Trophoblast cell (in vitro differentiated cells and primary cell): ENCODE results near the gene NCAPH2.

Experiments
- DNase-seq, 2 donors: peaks; one replicate each; pipeline ENCODE4 v3.0.0-alpha.2; 2016
- H2AFZ ChIP-seq: 2 replicates; pipeline ENCODE4 v1.6.1; 2013; ENCODE audit warnings: low read length, moderate library complexity, mild to moderate bottlenecking; ENCODE audit not compliant: insufficient read depth, poor library complexity
- H2AK5ac ChIP-seq: 2 replicates; pipeline ENCODE4 v1.6.1; 2013; ENCODE audit warnings: mild to moderate bottlenecking, low read length
- H2BK120ac ChIP-seq: 2 replicates; pipeline ENCODE4 v1.6.1; 2013; ENCODE audit warnings: low read length, mild to moderate bottlenecking, moderate library complexity; ENCODE audit not compliant: insufficient read depth, poor library complexity
- H2BK12ac ChIP-seq: 2 replicates; pipeline ENCODE4 v1.6.1; 2013; ENCODE audit warnings: mild to moderate bottlenecking, low read length, moderate library complexity
- H2BK5ac ChIP-seq: 2 replicates; pipeline ENCODE4 v1.6.1; 2013; ENCODE audit warnings: low read length, low read depth, moderate library complexity, mild to moderate bottlenecking; ENCODE audit not compliant: poor library complexity
- H3K14ac ChIP-seq: 2 replicates; pipeline ENCODE4 v1.6.1; 2013; ENCODE audit warnings: mild to moderate bottlenecking, low read length
- H3K18ac ChIP-seq: 2 replicates; pipeline ENCODE4 v1.6.1; 2013; ENCODE audit warnings: mild to moderate bottlenecking, low read length
- H3K23ac ChIP-seq: 2 replicates; pipeline ENCODE4 v1.6.1; 2013; ENCODE audit warnings: low read length
- H3K27ac ChIP-seq: 2 replicates; pipeline ENCODE4 v1.5.1; 2013; ENCODE audit warnings: low read depth, mild to moderate bottlenecking, inconsistent platforms, low read length, moderate library complexity
- H3K27me3 ChIP-seq: 2 replicates; pipeline ENCODE4 v1.6.1; 2013; ENCODE audit warnings: inconsistent platforms, mild to moderate bottlenecking, low read length, moderate library complexity; ENCODE audit not compliant: insufficient read depth
- H3K36me3 ChIP-seq, 2 experiments: 1 replicate in 1 of 2; 2 replicates in 1 of 2; pipeline ENCODE4 v1.6.1; 2013; ENCODE audit warnings: low read length in 2 of 2, mild to moderate bottlenecking in 2 of 2, moderate library complexity in 1 of 2; ENCODE audit not compliant: insufficient read depth in 2 of 2, control insufficient read depth in 1 of 2
- H3K4ac ChIP-seq: 2 replicates; pipeline ENCODE4 v1.6.1; 2013; ENCODE audit warnings: low read depth, mild to moderate bottlenecking, low read length, moderate library complexity
- H3K4me1 ChIP-seq, 2 experiments: 1 replicate in 1 of 2; 2 replicates in 1 of 2; pipeline ENCODE4 v1.6.1; 2013; ENCODE audit warnings: low read length in 2 of 2, mild to moderate bottlenecking in 2 of 2, moderate library complexity in 1 of 2; ENCODE audit not compliant: insufficient read depth in 2 of 2, control insufficient read depth in 1 of 2
- H3K4me2 ChIP-seq: 2 replicates; pipeline ENCODE4 v1.6.1; 2013; ENCODE audit warnings: inconsistent platforms, mild to moderate bottlenecking, low read length, moderate library complexity
- H3K4me3 ChIP-seq: 2 replicates; pipeline ENCODE4 v1.5.1; 2013; ENCODE audit warnings: mild to moderate bottlenecking, low read depth, low read length, inconsistent platforms
- H3K79me1 ChIP-seq: one replicate; pipeline ENCODE4 v1.6.1; 2013; ENCODE audit warnings: low read length
- H3K79me2 ChIP-seq: 2 replicates; pipeline ENCODE4 v1.6.1; 2013; ENCODE audit warnings: low read length, mild to moderate bottlenecking; ENCODE audit not compliant: control insufficient read depth, insufficient read depth, poor library complexity
- H3K9ac ChIP-seq: 2 replicates; pipeline ENCODE4 v1.6.1; 2013; ENCODE audit warnings: mild to moderate bottlenecking, low read length
- H3K9me3 ChIP-seq: 2 replicates; pipeline ENCODE4 v1.6.1; 2013; ENCODE audit warnings: low read depth, mild to moderate bottlenecking, control low read depth, inconsistent platforms, low read length; ENCODE audit not compliant: insufficient read depth
- H4K12ac ChIP-seq: 2 replicates; pipeline ENCODE4 v1.6.1; 2013; ENCODE audit warnings: low read depth, mild to moderate bottlenecking, low read length, moderate library complexity
- H4K8ac ChIP-seq: 2 replicates; pipeline ENCODE4 v1.6.1; 2013; ENCODE audit warnings: low read depth, mild to moderate bottlenecking, low read length, moderate library complexity
- H4K91ac ChIP-seq: one replicate; pipeline ENCODE4 v1.6.1; 2013; ENCODE audit warnings: low read depth, mild to moderate bottlenecking, low read length, moderate library complexity
- WGBS: extraction: QIAGEN DNeasy Blood & Tissue Kit; methylation state at CpG from one replicate; pipeline ENCODE4 v1.1.7; 2013; ENCODE audit warnings: missing lambda C conversion rate; ENCODE audit not compliant: insufficient read length, insufficient coverage; ENCODE audit errors: extremely low coverage; 5-methylcytosine and 5-hydroxymethylcytosine counted together

Gene NCAPH2

GRCh38 chr22:50465066-50465930 is 42.7 kb upstream of the NCAPH2 start:
- H2BK5ac ChIP-seq = no peak overlapping the region
- H3K9me3 ChIP-seq = no peaks in the 10 kb centered on the region
- no peak overlapping the region for H3K23ac ChIP-seq
- H3K27ac ChIP-seq = no peak overlapping the region
- no CpG with 5 or more reads among the region's 30 CpGs for WGBS
- H3K14ac ChIP-seq = no peak overlapping the region
- no peak overlapping the region for H4K8ac ChIP-seq
- H3K79me2 ChIP-seq = no peaks in the 10 kb centered on the region
- DNase-seq = no peak
- no peak overlapping the region for H2AFZ ChIP-seq
- no peak overlapping the region for H2BK12ac ChIP-seq
- no peak overlapping the region for H2BK120ac ChIP-seq
- no peak overlapping the region for H3K4me2 ChIP-seq
- no peak overlapping the region for H4K12ac ChIP-seq
- no peak overlapping the region for H3K4me3 ChIP-seq
- H3K79me1 ChIP-seq = no peaks in the 10 kb centered on the region
- no peak overlapping the region for H3K9ac ChIP-seq
- no peak overlapping the region for H4K91ac ChIP-seq
- peaks cover 78% of the 10 kb centered on the region in 2 experiments for H3K36me3 ChIP-seq
- H3K18ac ChIP-seq = no peak overlapping the region
- H3K4ac ChIP-seq = no peak overlapping the region
- peaks cover 0 to 5% of the 10 kb centered on the region in 2 experiments for H3K4me1 ChIP-seq
- H2AK5ac ChIP-seq = no peak overlapping the region
- H3K27me3 ChIP-seq = no peaks in the 10 kb centered on the region

DNA sequence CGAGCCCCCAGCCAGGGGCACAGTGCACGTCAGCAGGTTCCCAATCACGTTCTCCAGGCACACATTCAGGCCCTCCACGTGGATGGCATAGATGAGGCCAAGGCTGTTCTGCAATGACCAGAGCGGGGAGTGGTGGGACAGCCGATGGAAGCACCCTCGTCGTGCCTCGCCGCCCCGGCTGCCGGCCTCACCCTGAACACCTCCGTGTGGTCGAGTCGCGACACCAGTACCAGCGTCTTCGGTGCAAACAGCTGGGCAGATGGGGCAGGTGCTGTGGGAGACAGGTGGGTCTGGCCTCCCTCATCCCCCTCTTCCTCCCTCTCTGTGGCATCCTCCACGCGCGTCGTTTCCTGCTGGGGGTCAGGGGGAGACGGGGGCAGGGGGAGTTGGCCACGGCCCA is 40.7 kb upstream of the NCAPH2 start:
- no peak for DNase-seq
- no peak overlapping the region for H3K4ac ChIP-seq
- no peak overlapping the region for H3K23ac ChIP-seq
- H3K27me3 ChIP-seq = no peaks in the 10 kb centered on the region
- peaks cover 6% of the 10 kb centered on the region for H3K79me2 ChIP-seq
- H4K12ac ChIP-seq = no peak overlapping the region
- no peak overlapping the region for H3K4me3 ChIP-seq
- H3K4me1 ChIP-seq = peaks cover 7 to 23% of the 10 kb centered on the region in 2 experiments
- H3K27ac ChIP-seq = no peak overlapping the region
- H3K79me1 ChIP-seq = no peaks in the 10 kb centered on the region
- H3K4me2 ChIP-seq = no peak overlapping the region
- H3K9me3 ChIP-seq = no peaks in the 10 kb centered on the region
- H2BK120ac ChIP-seq = no peak overlapping the region
- H3K14ac ChIP-seq = no peak overlapping the region
- H2BK12ac ChIP-seq = no peak overlapping the region
- H3K36me3 ChIP-seq = peaks cover 59 to 62% of the 10 kb centered on the region in 2 experiments
- no peak overlapping the region for H3K18ac ChIP-seq
- no peak overlapping the region for H4K8ac ChIP-seq
- H2BK5ac ChIP-seq = no peak overlapping the region
- no peak overlapping the region for H2AFZ ChIP-seq
- H3K9ac ChIP-seq = no peak overlapping the region
- H4K91ac ChIP-seq = no peak overlapping the region
- no peak overlapping the region for H2AK5ac ChIP-seq
- no CpG with 5 or more reads among the region's 24 CpGs for WGBS

DNA sequence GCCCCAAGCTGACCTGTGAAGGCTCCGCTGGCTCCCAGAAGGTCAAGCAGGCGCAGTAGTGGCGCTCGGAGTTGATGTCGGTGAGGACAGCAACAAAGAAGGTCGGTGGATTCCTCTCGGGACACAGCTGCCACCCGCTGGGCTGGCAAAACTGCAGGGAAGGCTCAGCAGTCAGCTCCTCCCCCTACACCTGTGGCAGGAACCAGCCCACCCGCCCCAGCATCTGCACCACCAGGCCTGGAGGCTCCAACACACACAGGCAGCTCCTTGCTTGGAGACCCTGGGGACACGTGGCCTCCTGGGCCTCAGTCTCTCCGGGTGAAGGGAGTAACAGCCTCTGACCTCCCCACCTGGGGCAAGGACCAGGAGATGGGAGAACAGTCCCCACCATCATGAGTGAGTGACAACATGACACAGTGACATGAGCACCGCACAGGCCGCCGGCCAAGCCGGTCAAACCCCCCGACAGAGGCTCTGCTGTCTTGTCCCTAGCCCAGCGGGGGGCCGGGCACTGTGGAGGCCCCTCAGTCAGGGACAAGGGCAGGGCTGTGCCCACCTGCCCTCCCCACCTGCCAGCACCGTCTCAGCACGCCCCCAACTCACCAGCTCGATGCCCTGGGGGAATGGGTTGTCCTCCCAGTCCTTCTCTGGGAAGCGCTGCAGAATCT is 40.1 kb upstream of the NCAPH2 start:
- Histone ChIP-seq H4K91ac (no peak overlapping the region), H3K9ac (no peak overlapping the region), H3K23ac (no peak overlapping the region), H3K4me3 (no peak overlapping the region), H3K14ac (no peak overlapping the region), H3K4ac (no peak overlapping the region), H3K4me2 (no peak overlapping the region), H3K36me3 (peaks cover 56 to 57% of the 10 kb centered on the region in 2 experiments), H4K12ac (no peak overlapping the region), H2BK120ac (no peak overlapping the region), H3K27ac (no peak overlapping the region), H2AFZ (no peak overlapping the region), H3K18ac (no peak overlapping the region), H2AK5ac (no peak overlapping the region), H3K4me1 (peaks cover 12 to 25% of the 10 kb centered on the region in 2 experiments), H3K27me3 (no peaks in the 10 kb centered on the region), H3K79me2 (peaks cover 8% of the 10 kb centered on the region), H2BK5ac (no peak overlapping the region), H4K8ac (no peak overlapping the region), H3K79me1 (no peaks in the 10 kb centered on the region), H3K9me3 (no peaks in the 10 kb centered on the region), H2BK12ac (no peak overlapping the region)
- no CpG with 5 or more reads among the region's 22 CpGs for WGBS
- DNase-seq = no peak

- no peaks in the 10 kb centered on the region for H3K9me3 ChIP-seq
- no peak overlapping the region for H2AFZ ChIP-seq
- no peak overlapping the region for H3K14ac ChIP-seq
- H3K79me2 ChIP-seq = peaks cover 9% of the 10 kb centered on the region
- H4K12ac ChIP-seq = no peak overlapping the region
- H2BK5ac ChIP-seq = no peak overlapping the region
- no peak overlapping the region for H3K4me3 ChIP-seq
- peaks cover 15 to 26% of the 10 kb centered on the region in 2 experiments for H3K4me1 ChIP-seq
- no peak overlapping the region for H3K23ac ChIP-seq
- H3K27ac ChIP-seq = no peak overlapping the region
- no peak for DNase-seq
- peak overlapping the region; percentile 12 for H3K18ac ChIP-seq
- H4K8ac ChIP-seq = no peak overlapping the region
- H3K4ac ChIP-seq = no peak overlapping the region
- no peak overlapping the region for H3K9ac ChIP-seq
- no peak overlapping the region for H2BK120ac ChIP-seq
- no peak overlapping the region for H3K4me2 ChIP-seq
- H3K79me1 ChIP-seq = no peaks in the 10 kb centered on the region
- no peak overlapping the region for H2BK12ac ChIP-seq
- H2AK5ac ChIP-seq = no peak overlapping the region
- H3K36me3 ChIP-seq = peaks cover 48 to 49% of the 10 kb centered on the region in 2 experiments
- no peaks in the 10 kb centered on the region for H3K27me3 ChIP-seq
- no peak overlapping the region for H4K91ac ChIP-seq
- no CpG with 5 or more reads among the region's 8 CpGs for WGBS
Observed at GRCh38 chr22:50468626-50469025, 39.4 kb upstream of the NCAPH2 start.
